Mammary epithelial cell (primary cell): Measurements from ENCODE around the gene EPHA5.

Experiments
- EZH2 ChIP-seq: IDR thresholded peaks from 2 replicates; pipeline ENCODE4 v1.6.1; 2012; ENCODE audit warnings: low read length, inconsistent platforms, borderline replicate concordance
- TF ChIP-seq, protein P1 (sequence below), 2 donors: IDR thresholded peaks in 1 of 2; conservative IDR thresholded peaks in 1 of 2; 2 replicates each; pipeline ENCODE4 v1.5.1; 2011 to 2012; ENCODE audit warnings: inconsistent platforms in 2 of 2, low read length in 2 of 2, mild to moderate bottlenecking in 2 of 2, control low read depth in 1 of 2, low read depth in 1 of 2; ENCODE audit not compliant: insufficient read depth in 1 of 2; ENCODE audit errors: extremely low read depth in 1 of 2

DNA sequence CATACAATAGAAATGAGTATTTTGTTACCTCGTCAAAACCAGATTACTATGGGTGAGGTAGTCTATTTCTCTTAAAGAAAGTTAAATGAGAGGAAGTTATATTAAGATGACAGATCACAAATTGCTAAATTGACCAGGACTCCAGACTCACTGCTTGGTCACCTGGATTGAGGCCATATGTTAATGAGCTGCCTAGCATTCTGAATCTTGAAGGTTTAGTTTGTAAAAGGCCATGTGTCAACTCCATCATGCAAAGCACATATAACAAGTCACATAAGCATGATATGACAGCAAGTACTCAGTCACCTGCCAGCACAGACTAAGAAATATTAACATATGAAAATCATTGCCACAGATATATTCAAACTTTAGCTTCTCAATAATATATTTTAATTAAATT lies 72.6 kb downstream of the EPHA5 start:
- TF ChIP-seq, protein P1, sequence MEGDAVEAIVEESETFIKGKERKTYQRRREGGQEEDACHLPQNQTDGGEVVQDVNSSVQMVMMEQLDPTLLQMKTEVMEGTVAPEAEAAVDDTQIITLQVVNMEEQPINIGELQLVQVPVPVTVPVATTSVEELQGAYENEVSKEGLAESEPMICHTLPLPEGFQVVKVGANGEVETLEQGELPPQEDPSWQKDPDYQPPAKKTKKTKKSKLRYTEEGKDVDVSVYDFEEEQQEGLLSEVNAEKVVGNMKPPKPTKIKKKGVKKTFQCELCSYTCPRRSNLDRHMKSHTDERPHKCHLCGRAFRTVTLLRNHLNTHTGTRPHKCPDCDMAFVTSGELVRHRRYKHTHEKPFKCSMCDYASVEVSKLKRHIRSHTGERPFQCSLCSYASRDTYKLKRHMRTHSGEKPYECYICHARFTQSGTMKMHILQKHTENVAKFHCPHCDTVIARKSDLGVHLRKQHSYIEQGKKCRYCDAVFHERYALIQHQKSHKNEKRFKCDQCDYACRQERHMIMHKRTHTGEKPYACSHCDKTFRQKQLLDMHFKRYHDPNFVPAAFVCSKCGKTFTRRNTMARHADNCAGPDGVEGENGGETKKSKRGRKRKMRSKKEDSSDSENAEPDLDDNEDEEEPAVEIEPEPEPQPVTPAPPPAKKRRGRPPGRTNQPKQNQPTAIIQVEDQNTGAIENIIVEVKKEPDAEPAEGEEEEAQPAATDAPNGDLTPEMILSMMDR (conservative IDR thresholded peaks at IDR 0.05 in 1 of 2, IDR thresholded peaks at IDR 0.05 in 1 of 2; ENCODE audit: extremely low read depth in 1 of 2, insufficient read depth in 1 of 2, low read depth in 1 of 2, low read length in 2 of 2), result no peak
- no peak for TF ChIP-seq EZH2
